Endothelial cell (in vitro differentiated cells): ENCODE data around the gene WNK2. TPM values are rescaled to one million over a fixed set of nuclear protein-coding genes. Genes with fewer than 3 reads are reported as not detected.

ENCODE experiments used
- DNase-seq: peaks from one replicate; pipeline ENCODE4 v3.0.0; 2021; ENCODE audit warnings: low spot score
- H3K27ac Mint-ChIP-seq: one replicate; pipeline ENCODE4 v1.8.0; 2021; ENCODE audit warnings: mixed read lengths, inconsistent platforms; ENCODE audit not compliant: unreplicated experiment
- H3K27me3 Mint-ChIP-seq: one replicate; pipeline ENCODE4 v1.8.0; 2021; ENCODE audit warnings: mild to moderate bottlenecking, moderate library complexity, mixed read lengths, inconsistent platforms; ENCODE audit not compliant: unreplicated experiment
- H3K36me3 Mint-ChIP-seq: one replicate; pipeline ENCODE4 v1.8.0; 2021; ENCODE audit warnings: mild to moderate bottlenecking, low read depth, mixed read lengths, inconsistent platforms; ENCODE audit not compliant: unreplicated experiment
- H3K4me1 Mint-ChIP-seq: one replicate; pipeline ENCODE4 v1.8.0; 2021; ENCODE audit warnings: mild to moderate bottlenecking, mixed read lengths, inconsistent platforms; ENCODE audit not compliant: unreplicated experiment
- H3K4me3 Mint-ChIP-seq: one replicate; pipeline ENCODE4 v1.8.0; 2021; ENCODE audit warnings: mild to moderate bottlenecking, mixed read lengths, inconsistent platforms; ENCODE audit not compliant: unreplicated experiment
- H3K9me3 Mint-ChIP-seq: one replicate; pipeline ENCODE4 v1.8.0; 2021; ENCODE audit warnings: mixed read lengths, inconsistent platforms; ENCODE audit not compliant: unreplicated experiment
- CTCF ChIP-seq: fragments of 200-600 bp; sonication (generic); IDR thresholded peaks from one replicate; pipeline ENCODE4 v1.5.0; 2021; ENCODE audit warnings: antibody characterized with exemption; ENCODE audit not compliant: unreplicated experiment
- total RNA-seq: library from RNA; stranded (reverse); fragmentation: NEBNext Ultra II Directional; extraction: Animal tissue kit (Norgen Biotek cat#: 25700); gene quantifications from one replicate; pipeline ENCODE4 v1.2.1, GENCODE V29; 2021; ENCODE audit not compliant: unreplicated experiment

Gene WNK2
- total RNA-seq, 1 donor from 2014 or later = 0.82 TPM

- Mint-ChIP-seq H3K27me3 (no peaks in the 10 kb centered on the region), H3K4me3 (no peak overlapping the region), H3K36me3 (no peaks in the 10 kb centered on the region), H3K9me3 (no peaks in the 10 kb centered on the region), H3K27ac (no peak overlapping the region), H3K4me1 (no peaks in the 10 kb centered on the region)
- DNase-seq = no peak
- no peak for TF ChIP-seq CTCF
These were observed 38.9 kb downstream of the WNK2 start for GRCh38 chr9:93222890-93223259.

GRCh38 chr9:93223260-93224180 is 39.6 kb downstream of the WNK2 start:
- TF ChIP-seq CTCF = no peak
- Mint-ChIP-seq H3K27me3 (peaks cover 2% of the 10 kb centered on the region), H3K36me3 (no peaks in the 10 kb centered on the region), H3K4me3 (no peak overlapping the region), H3K4me1 (no peaks in the 10 kb centered on the region), H3K27ac (no peak overlapping the region), H3K9me3 (no peaks in the 10 kb centered on the region)
- no peak for DNase-seq

GRCh38 chr9:93224591-93224990 is 40.7 kb downstream of the WNK2 start:
- H3K4me3 Mint-ChIP-seq = no peak overlapping the region
- H3K36me3 Mint-ChIP-seq = no peaks in the 10 kb centered on the region
- TF ChIP-seq CTCF = no peak
- no peaks in the 10 kb centered on the region for H3K9me3 Mint-ChIP-seq
- no peak overlapping the region for H3K27ac Mint-ChIP-seq
- no peak for DNase-seq
- peaks cover 2% of the 10 kb centered on the region for H3K27me3 Mint-ChIP-seq
- no peaks in the 10 kb centered on the region for H3K4me1 Mint-ChIP-seq

GRCh38 chr9:93225417-93225816 is 41.5 kb downstream of the WNK2 start:
- Mint-ChIP-seq H3K4me3 (no peak overlapping the region), H3K4me1 (no peaks in the 10 kb centered on the region), H3K27ac (no peak overlapping the region), H3K36me3 (no peaks in the 10 kb centered on the region), H3K27me3 (peaks cover 4% of the 10 kb centered on the region), H3K9me3 (no peaks in the 10 kb centered on the region)
- TF ChIP-seq CTCF = no peak
- DNase-seq = no peak

- DNase-seq = no peak
- Mint-ChIP-seq H3K27ac (no peak overlapping the region), H3K27me3 (peaks cover 4% of the 10 kb centered on the region), H3K36me3 (no peaks in the 10 kb centered on the region), H3K4me3 (no peak overlapping the region), H3K4me1 (no peaks in the 10 kb centered on the region), H3K9me3 (no peaks in the 10 kb centered on the region)
- TF ChIP-seq CTCF = no peak
These were observed 42.0 kb downstream of the WNK2 start for GRCh38 chr9:93225892-93226291.
